GM11168 (cell line): ENCODE results near the gene MAB21L3.
"Not testable (repeated sequence)": the region's sequence is repeated elsewhere in the genome, so short reads cannot be mapped to it uniquely, and the experiment has no call there.

Experiments used
- in situ Hi-C: fragments of 300-500 bp; cut with MboI; formaldehyde crosslinking; loops from one replicate; pipeline ENCODE4 v1.12.0; 2022; ENCODE audit warnings: low sequenced_read_pairs; ENCODE audit not compliant: unreplicated experiment

MAB21L3 gene

DNA sequence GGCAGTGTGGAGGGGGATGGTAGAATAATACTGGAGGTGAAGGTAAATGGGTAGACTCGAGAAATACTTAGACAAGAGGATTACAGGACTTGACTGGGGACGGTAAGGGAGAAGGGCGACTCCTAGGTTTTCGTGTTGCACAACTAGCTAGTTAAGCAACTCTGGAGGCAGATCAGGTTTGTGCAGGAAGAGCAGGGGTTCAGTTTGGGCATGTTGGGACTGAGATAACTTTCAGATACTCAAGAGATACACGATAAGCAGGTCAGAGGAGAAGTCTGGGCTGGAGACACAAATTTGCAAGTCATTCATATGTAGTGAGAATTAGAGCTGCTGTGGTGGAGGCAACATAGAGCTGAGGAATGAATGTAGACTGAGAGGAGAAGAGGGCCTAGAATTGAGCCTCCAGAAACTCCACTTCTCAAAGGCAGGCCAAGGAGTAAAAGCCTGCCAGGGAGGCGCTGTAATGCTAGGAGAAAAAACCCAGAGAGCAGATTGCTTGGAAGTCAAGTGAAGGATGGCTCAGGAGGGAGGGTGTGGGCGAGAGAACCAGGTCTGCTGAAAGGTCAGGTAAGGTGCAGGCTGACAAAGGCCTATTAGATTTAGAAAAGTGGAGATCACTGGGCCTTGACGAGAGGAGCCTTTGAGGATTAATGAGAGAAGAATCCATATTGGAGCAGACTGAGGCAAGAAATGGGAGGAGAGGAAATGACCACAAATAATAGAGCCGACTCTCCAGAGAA lies 20.8 kb downstream of the MAB21L3 start:
- in situ Hi-C loops = loop anchor here (10.0 kb wide), 1 partner anchor 363 kb away; no protein-coding TSS in a partner anchor

DNA sequence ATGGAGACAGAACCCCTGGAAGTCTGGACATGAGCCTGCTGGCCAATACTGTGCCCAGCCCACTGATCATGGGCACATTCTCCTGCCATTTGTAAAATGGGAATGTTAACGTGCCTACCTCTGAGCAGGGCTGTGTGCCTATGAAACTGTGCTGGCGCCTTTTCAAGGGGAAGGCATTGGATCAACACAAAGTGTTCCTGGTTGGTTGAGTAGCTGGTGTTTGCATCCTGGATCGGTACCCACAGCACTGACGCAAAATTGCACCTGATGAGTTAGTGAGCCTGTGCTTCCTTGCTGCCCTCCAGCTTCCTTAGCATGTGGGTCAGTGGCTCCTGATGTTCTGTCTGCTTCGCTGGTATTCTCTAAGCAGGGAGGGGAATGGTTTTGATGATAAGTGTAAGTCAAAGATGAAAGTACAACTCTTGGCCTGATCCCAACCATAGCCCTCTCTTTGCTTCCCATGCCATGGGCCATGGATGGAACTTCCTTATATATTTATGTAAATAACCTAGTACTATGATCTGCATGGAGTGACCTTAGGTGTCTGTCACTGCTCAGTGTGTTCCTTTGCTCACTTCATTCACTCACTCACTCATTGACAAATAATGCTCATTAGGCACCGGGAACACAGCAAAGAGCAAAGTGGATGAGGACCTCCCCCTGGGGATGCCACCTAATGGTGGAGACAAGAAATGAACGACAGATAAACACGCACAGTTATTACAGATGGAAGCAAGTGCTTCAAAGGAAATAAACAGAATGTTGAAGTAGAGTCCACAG lies 22.7 kb downstream of the MAB21L3 start:
- in situ Hi-C loops = loop anchor here (10.0 kb wide), 1 partner anchor 361 kb away; no protein-coding TSS in a partner anchor

DNA sequence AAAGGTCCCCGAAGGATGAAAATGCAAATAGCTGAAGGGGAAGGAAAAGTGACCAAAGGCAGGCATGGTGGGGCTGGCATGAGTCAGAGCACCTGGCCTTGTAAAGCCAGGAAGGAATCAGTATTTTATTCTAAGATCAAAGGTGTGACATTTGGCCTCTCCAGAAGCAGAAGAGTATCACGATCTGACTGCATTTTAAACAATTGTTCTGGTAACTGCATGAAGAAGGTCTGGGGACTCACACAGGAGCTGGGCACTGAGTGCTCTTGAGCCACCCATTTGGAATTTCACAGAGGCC lies 23.2 kb downstream of the MAB21L3 start:
- in situ Hi-C loops = loop anchor here (10.0 kb wide), 1 partner anchor 360 kb away; no protein-coding TSS in a partner anchor

DNA sequence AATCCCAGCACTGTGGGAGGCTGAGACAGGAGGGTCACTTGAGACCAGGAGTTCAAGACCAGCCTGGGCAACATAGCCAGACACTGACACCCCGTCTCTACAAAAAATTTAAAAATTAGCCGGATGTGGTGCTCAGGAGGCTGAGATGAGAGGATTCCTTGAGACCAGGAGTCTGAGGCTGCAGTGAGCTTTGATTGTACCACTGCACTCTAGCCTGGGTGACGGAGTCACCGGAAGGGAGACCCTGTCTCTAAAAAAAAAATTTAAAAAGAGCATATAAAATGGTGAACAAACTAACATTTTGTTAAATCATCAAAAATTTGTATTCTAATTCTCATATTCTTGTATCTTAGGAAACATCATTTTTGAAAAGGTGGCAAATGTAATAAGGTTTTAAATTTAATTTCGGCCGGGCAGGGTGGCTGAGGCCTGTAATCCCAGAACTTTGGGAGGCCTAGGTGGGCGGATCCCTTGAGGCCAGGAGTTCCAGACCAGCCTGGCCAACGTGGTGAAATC lies 27.1 kb downstream of the MAB21L3 start:
- in situ Hi-C loops = loop anchor here (10.0 kb wide), 1 partner anchor 356 kb away; no protein-coding TSS in a partner anchor

DNA sequence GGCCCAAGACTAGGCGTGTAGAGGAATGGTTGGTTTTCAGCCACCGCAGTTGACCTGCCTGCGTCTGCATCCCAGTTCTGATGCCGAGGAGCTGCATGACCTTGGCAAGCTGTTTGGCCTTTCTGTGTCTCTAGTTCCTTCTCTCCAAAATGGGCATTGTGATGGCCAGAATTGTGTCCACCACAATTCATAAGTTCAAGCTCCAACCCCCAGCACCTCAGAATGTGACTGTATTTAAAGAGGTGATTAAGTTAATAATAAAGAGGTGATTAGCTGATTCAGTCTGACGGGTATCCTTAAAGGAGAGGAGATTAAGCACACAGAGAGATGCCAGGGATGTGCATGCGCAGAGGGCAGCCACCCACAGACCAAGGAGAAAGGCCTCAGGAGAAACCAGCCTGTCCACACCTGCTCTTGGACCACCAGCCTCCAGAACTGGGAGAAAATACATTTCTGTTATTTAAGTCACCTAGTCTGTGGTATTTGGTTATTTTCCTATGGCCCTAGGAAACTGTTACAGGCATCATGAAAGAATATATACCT lies 28.5 kb downstream of the MAB21L3 start:
- in situ Hi-C loops = loop anchor here (10.0 kb wide), 1 partner anchor 355 kb away; no protein-coding TSS in a partner anchor

DNA sequence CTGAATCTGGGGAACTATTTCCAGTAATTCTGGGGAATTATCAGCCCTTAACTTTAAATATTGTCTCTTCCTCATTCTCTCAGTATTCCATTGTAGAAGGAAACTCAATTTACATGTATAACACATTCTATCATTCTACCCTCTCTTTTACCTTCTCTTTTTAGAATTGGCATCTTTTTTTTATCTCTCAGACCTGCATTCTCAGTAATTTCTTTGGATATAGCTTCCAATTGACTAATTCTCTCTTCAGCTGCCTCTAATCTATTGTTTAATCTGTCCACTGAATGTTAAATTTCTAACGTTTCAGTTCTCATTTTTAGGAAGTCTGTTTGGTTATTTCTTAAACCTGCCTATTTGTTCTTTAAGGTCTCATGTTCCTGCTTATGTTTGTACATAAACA lies 33.0 kb downstream of the MAB21L3 start:
- in situ Hi-C loops = no loop called here

DNA sequence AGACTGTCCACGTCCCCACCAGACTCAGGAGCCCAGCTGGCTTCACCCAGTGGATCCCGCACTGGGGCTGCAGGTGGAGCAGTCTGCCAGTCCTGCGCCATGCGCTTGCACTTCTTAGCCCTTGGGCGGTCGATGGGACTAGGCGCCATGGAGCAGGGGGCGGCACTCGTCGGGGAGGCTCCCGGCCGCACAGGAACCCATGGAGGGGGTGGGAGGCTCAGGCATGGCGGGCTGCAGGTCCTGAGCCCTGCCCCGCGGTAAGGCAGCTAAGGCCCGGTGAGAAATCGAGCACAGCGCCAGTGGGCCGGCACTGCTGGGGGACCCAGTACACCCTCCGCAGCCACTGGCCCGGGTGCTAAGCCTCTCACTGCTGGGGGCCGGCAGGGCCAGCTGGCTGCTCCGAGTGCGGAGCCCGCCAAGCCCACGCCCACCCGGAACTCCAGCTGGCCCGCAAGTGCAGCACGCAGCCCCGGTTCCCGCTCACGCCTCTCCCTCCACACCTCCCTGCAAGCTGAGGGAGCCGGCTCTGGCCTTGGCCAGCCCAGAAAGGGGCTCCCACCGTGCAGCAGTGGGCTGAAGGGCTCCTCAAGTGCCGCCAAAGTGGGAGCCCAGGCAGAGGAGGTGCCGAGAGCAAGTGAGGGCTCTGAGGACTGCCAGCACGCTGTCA lies 35.4 kb downstream of the MAB21L3 start:
- in situ Hi-C loops = not testable (repeated sequence)

DNA sequence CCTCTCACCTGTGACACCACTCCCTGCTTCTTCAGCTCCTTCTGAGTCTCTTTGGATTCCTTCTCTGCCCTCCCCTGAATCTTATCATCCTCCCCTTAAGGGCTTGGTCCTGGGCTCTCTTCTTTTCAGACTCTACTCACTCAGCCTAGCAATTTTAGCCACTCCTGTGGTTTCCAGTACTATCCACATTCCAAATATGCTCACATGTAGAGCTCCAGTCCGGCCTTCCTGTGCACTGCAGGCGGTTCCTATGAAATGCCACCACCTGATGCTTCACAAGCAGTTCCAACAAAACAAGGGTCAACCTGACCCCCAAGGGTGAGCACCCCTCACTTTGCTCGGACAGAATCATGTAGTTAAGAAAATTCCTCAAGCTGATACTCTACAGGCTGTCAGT lies 35.9 kb downstream of the MAB21L3 start:
- in situ Hi-C loops = no loop called here

DNA sequence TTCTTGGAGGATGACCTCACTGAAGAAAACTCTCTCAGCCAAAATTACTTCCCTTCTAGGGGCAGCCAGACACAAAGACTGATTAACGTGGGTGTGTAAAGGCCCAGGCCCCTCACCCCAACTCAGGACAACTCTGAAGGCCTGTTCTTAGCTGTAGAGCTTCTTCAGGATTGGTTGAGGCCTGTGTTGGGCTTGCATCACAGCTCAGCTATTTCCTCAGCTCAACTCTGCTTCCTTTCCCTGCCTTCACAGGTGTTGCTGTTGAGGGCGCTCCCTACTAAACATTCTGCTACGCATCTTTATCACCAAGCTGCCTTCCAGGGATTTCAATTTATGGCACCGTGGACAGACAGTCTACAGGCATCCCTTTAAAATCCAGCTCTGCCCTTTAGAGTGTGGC lies 36.8 kb downstream of the MAB21L3 start:
- in situ Hi-C loops = no loop called here

DNA sequence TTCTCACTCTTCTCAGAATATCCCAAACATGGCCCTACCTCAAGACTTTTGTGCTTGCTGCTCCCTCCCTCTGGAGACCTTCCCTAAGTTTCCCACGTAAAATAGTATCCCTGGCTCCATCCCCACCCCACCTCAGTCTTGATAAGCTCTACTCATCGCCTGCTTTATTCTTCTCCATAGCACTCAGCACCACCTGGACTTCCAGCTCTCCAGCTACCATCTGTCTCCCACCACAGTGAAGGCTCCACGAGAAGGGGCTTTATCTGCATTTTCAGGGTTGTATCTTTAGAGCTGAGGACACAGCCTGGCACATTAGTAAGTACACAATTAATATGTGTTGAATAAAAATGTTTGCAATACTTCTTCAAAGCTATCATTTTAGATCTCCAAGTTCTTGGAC lies 37.8 kb downstream of the MAB21L3 start:
- in situ Hi-C loops = no loop called here

DNA sequence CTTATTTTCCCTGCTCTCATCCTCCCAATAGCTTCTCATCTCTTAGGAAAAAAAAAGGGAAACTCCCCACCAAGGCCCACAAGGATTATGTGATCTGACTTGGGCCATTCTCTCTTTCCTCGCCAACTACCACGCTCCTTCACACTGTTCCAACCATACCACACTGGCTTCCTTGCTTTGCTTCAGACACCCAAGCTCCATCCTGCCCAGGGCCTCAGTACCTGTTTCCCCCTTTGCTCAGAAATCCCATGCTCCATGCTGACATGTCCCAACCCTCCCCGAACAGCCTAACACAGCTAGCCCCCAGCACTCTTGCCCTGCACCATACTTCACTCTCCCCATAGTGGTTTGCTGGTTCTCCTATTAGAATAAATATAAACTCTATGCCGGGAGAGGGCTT lies 39.2 kb downstream of the MAB21L3 start:
- in situ Hi-C loops = no loop called here

DNA sequence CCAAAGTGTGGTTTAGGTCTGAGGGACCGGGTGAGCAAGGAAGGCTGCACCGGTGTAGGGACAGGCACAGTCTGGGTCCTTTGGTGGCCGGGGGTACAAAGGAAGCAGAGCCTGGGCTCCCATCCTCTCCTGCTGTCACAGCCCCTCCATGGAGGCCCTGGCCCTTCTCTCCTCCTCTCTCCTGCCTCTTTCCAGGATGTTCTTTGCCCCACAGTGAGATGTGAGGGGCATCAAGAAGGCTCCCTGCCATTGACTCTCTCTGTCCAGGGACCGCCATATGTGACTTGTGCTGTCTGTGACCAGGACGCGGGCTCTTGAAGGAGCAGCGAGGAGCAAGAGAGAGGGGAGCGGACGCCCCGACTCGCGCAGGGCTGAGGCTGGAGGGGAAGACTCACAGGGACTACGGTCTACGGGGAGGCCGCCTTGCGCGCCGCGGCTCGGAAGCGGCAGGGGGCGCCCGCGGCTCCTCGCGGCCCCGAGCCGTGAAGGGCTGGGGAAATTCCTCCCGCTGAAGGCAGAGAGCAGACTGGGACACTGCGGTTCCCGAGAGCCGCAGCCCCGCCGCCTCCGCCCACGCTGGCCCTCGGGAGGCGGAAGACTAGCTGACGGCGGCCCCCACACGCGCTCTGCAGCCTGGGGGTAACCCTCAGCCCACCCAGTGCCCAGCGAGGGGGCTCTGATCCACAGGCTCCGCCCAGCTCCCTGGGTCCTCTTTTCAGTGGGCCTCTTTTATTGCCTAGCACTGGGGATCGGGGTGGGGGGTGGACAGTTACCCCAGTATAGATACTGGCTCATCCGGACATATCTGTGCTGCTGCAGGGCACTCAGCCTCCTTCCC lies 40.8 kb downstream of the MAB21L3 start:
- in situ Hi-C loops = no loop called here

DNA sequence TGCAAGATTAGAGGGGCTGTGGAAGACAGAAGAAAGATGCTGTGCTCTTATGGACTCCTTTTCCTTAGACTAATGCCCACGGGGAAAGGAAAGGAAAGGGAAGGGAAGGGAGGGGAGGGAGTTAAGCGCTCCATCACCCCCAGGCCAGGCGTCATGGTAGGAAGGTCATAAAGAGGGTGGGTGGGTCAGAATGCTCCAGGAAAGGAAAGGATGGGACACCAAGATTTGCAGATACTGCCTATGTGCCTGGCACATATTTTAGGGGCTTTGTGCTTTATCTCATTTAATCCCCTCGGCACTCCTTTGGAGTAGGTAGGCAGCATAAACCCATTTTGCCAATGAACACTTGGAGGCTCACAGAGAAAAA lies 41.4 kb downstream of the MAB21L3 start:
- in situ Hi-C loops = no loop called here

DNA sequence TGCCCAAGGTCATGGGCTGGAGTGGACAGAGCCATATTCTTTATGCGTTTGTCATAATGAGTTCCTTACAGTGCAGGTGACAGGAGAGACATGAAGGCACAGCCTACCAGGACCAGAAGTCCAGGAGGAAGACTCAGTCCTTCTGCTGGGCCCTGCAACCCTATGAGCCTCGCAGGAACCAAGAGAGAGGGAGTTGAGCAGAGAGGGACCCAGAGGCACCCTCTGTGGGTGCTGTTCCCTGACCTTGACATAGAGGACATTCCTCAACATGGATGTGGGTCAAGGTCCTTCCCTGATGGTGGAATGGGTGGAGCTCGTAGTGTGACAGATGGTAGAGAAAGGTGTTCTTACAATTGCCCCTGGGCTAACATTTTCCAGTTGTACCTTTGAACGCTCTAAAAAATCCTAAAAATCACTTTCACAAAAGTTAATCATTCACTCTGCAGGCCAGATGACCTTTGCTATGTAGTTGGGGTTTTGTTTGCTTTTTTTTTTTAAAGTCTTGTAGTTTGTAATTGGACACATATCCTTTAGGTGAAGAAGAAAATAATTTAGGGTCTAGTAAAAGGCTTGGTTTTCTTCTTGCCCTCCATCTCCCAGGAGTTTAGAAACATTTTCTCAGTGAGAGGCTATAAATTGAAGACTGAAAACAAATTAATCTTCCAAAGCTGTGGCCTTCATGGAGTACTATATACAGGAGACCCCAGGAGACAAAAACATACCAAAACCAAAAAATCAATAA lies 41.9 kb downstream of the MAB21L3 start:
- in situ Hi-C loops = no loop called here

DNA sequence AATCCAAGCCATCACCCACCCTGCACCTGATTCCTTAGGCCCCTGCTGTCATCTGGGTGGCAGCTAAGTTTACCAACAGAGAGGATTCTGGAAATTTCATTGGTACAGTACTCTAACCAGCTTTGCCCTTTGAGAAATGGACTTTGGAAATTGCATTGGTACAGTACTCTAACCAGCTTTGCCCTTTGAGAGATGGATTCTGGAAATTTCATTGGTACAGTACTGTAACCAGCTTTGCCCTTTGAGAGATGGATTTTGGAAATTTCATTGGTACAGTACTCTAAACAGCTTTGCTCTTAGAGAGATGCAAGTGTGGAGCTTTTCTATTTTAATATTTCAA lies 42.5 kb downstream of the MAB21L3 start:
- in situ Hi-C loops = no loop called here

DNA sequence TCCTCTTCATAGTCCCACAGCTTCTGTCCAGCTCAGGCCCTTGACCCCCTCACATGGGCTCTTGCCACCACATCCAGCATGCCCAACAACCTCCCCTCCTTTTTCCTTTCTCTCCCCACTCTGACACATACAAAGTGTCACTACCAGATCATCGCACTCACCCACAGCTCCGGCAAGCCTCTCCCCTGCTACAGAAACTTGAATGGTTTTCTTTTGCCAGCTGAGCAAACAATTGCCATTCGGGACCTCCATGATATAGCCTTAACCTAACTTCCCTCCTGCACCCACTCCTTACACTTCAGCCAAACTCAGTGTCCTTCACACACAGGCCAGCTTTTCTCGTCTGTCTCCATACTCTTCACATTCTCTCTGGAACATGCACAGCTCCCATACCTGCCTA lies 43.3 kb downstream of the MAB21L3 start:
- in situ Hi-C loops = no loop called here

DNA sequence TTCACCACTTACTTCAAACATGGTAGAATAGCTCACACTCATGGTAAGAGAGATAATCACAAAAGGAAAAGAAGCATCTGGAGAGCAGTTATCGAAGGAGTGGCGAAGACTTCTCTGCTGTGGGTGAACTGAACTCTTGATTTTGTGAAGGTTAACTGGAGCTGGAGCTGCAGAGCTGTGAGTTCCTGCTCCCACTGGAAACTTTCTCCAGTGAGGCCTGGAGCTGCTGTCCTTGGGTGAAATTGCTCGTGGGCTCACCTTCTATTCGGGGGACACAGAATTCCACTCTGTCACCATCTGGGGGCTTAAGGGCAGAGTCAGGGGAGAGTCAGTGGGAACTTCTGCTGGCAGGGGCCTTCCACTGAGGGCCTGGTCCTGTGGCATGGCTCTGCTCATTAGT lies 45.9 kb downstream of the MAB21L3 start:
- in situ Hi-C loops = no loop called here

DNA sequence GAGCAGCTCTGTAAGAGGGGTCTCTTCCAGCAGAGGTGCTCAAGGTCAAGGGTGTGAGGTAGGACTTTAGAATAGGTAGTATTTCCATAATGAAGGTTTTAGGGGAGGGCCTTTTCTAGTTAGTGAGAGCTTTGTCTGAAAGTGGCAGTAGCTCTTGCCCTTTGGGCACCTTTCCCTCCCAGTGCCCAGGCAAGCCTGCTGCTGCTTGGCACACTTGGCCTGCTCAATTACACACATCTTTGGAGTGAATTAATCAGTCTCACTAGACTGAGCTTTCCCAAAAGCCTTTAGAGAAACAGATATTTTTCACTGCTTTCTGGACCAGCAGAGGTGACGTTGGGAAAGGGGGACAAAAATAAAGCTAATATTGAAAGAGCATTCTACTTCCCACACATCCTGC lies 48.0 kb downstream of the MAB21L3 start:
- in situ Hi-C loops = no loop called here

DNA sequence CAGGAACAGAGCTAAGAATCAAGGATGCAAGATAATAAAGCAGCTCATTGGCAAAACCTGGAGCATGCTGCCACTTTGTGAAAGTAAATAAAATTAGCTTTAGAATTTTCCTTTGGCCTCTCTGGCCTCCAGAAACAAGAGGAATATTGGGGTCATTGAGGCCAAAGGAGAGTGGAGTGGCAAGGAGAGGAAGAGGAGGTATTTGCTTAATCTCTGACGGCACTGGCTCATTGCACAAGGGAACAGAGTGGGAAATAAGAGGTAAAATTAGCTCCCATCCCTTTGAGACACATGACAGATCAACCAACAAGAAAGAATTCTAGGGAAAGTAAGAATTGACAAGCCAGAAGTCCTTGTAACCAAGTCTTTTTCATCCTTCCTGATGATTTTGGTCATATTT lies 48.4 kb downstream of the MAB21L3 start:
- in situ Hi-C loops = no loop called here
